Left forelimb (tissue), 1 donor: ENCODE data around the gene NUP50.

Source experiments
- DNase-seq: peaks from one replicate; pipeline ENCODE4 v3.0.0-alpha.2; 2018; ENCODE audit warnings: low spot score

The NUP50 gene

GRCh38 chr22:45163451-45164269 lies at the start of gene NUP50:
NUP50 (plus strand) TSS chr22:45163925; CDS start chr22:45168178, 4,253 bp downstream.
- peak; percentile 94 for DNase-seq

GRCh38 chr22:45120440-45120839 lies 43.3 kb upstream of the NUP50 start:
- no peak for DNase-seq

- DNase-seq, result no peak
Observed at GRCh38 chr22:45120931-45121330, 42.8 kb upstream of the NUP50 start.

GRCh38 chr22:45124176-45124847 lies 39.4 kb upstream of the NUP50 start:
- DNase-seq, result no peak

GRCh38 chr22:45125188-45125587 lies 38.5 kb upstream of the NUP50 start:
- DNase-seq, result no peak

GRCh38 chr22:45127866-45128265 lies 35.9 kb upstream of the NUP50 start:
- DNase-seq, result no peak

- DNase-seq, result no peak
Observed at GRCh38 chr22:45129703-45130524, 33.8 kb upstream of the NUP50 start.

GRCh38 chr22:45130891-45131290 lies 32.8 kb upstream of the NUP50 start:
- no peak for DNase-seq

GRCh38 chr22:45131749-45132148 lies 32.0 kb upstream of the NUP50 start:
- no peak for DNase-seq

GRCh38 chr22:45134313-45134712 lies 29.4 kb upstream of the NUP50 start:
- DNase-seq, result no peak

- DNase-seq, result no peak
Observed at GRCh38 chr22:45136594-45136993, 27.1 kb upstream of the NUP50 start.

- DNase-seq, result no peak
Observed at GRCh38 chr22:45139693-45140092, 24.0 kb upstream of the NUP50 start.

- DNase-seq, result no peak
Observed at GRCh38 chr22:45142376-45142775, 21.3 kb upstream of the NUP50 start.

- no peak for DNase-seq
Observed at GRCh38 chr22:45144916-45145315, 18.8 kb upstream of the NUP50 start.

- no peak for DNase-seq
Observed at GRCh38 chr22:45149671-45150070, 14.1 kb upstream of the NUP50 start.

- no peak for DNase-seq
Observed at GRCh38 chr22:45150139-45150538, 13.6 kb upstream of the NUP50 start.

GRCh38 chr22:45151503-45151902 lies 12.2 kb upstream of the NUP50 start:
- DNase-seq, result no peak

- no peak for DNase-seq
Observed at GRCh38 chr22:45154383-45154782, 9.3 kb upstream of the NUP50 start.

GRCh38 chr22:45155050-45155840 lies 8.5 kb upstream of the NUP50 start:
- DNase-seq, result no peak

- DNase-seq, result no peak
Observed at GRCh38 chr22:45157907-45158306, 5.8 kb upstream of the NUP50 start.

GRCh38 chr22:45159652-45160462 lies 3.9 kb upstream of the NUP50 start:
- DNase-seq, result no peak
